ENCODE measurements around the gene ZNF500. TPM values are rescaled to one million over a fixed set of nuclear protein-coding genes. Genes with fewer than 3 reads are reported as not detected.

ZNF500 gene
- total RNA-seq, 1 donor from 2014 or later = 4.4 TPM

DNA sequence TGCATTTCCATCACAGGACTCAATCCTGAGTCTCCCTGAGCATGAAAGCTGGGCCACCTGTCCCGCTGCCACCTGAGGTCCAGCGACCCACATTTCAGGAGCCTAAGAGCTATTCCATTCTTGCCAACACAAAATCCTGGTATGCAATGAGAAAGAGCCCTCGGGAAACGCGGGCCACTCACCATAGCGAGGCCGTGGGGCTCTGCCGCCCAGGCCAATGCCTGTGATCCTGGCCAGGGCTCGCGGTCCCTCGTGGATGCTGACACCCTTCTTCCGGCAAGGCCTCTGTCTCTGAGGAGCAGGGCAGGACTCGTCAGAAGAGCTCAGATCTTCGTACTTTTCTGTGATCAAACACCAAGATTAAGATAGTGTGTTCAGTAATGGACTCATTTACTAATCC is 62.0 kb downstream of the ZNF500 start:
- no peak for DNase-seq (ENCODE audit: low read depth in 2 of 2)

DNA sequence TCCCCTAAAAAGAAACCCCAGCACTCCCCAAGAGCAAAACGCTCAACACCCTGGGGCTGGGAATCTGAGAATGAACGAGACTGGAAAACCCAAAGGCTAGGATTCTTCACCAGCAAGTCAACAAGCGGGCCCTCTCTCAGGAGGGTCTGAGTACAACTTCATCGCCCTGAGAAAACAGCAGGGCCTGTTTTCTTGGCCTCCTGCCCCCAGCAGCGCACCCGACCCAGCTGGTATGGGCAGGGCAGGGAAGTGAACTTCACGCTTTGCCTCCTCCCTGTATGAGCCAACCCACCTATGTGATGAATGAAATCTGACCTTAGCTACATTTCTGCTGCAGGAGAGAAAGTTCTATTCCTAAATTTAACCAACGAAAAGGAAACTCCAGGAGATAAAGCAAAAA is 62.5 kb downstream of the ZNF500 start:
- DNase-seq (ENCODE audit: low read depth in 2 of 2) = no peak

DNA sequence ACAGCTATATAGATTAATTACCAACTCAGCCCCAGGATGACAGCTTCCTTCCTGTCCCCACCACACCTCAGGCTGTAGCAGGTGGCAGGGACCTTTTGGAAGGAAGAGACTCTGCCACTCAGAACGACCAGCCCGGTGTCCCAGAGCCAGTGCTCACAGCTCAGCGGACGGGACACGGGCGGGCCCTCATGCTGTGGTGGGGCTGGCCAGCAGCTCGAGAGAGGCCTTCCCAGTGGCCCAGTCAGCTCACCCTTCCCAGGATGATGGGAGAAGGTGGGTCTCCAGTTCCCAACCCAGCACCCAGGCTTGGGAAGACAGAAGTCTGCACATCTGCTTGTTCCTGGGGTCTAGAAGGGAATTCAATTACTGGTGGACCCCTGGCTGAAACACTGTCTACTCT is 63.1 kb downstream of the ZNF500 start:
- no peak for DNase-seq (ENCODE audit: low read depth in 2 of 2)

- no peak for DNase-seq (ENCODE audit: low read depth in 2 of 2)
Measured at GRCh38 chr16:4702466-4702808, 64.5 kb downstream of the ZNF500 start.

- no peak for DNase-seq (ENCODE audit: low read depth in 2 of 2)
Measured at GRCh38 chr16:4701791-4702465, 65.0 kb downstream of the ZNF500 start.

DNA sequence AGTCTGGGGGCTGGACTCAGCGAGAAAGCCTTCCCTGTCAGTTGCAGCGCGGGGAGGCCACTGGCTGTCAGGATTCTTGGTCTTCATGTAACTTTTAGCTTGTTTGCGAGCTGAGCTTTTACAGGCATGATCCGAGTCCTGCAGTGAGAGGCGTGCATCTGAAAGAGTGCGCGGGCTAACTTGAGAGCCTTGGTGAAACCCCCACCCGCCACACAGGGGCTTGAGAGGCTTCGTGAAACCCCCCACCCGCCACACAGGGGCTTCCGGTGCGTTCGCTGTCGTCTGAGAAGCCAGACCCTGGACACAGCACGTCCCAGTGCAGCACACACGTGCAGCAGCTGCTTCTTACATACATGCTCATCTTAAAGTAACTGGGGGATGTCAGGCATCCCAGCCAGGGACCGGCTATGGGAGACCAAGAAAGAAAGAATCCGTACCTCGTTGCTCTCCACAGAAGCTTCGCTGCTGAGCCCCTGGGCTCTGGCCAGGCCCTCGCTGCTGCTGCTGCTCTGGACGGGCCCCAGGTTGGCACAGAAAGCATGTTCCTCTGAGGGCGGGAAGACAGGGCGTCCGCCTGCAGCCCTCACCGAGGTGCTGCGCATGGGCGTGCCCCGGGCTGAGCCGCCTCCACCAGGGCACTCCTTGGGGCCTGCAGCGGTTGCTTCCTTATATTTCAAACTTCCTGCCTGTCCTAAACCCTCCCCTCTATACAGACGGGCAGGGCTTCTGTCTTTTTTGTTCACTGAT is 65.8 kb downstream of the ZNF500 start:
- DNase-seq (ENCODE audit: low read depth in 2 of 2) = no peak

- DNase-seq (ENCODE audit: low read depth in 2 of 2) = no peak
Measured at GRCh38 chr16:4700380-4700996, 66.5 kb downstream of the ZNF500 start.

- no peak for DNase-seq (ENCODE audit: low read depth in 2 of 2)
Measured at GRCh38 chr16:4699046-4699556, 67.9 kb downstream of the ZNF500 start.

DNA sequence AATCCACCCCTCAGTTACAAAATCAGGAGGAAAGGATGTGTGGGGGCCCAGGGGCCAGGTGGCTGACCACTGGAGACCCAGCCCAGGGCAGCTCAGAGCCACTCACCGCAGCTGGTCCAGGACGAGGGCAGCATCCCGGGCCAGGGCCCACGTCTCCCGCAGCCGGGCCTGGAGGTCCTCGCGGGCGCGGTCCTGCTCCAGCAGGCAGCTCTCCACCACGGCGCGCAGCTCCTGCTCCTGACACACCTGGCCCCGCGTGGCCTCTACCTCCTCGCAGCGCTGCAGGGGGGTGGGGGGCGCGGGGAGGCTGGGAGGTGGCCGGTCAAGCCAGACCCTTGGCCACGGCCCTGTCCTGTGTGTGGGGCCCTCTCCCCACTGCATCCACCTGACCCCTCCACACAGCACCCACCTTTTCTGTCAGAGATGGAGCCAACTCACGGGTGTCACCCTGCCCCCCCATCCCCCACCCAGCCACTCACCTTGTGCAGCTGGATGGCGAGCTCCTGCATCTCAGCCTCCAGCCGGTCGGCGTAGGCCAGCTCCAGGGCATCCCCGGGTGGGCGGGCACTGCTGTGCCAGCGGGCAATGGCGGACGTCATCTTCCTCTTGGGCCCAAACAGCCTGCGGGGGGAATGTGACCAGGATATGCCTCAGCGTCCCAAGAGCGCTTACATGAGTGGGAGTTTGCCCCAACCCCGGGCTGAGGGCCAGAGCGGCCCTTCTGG is 68.5 kb downstream of the ZNF500 start:
- no peak for DNase-seq (ENCODE audit: low read depth in 2 of 2)

Other genes starting within 250 kb of the ZNF500 start
- gene CDIP1, start 228.4 kb downstream of the ZNF500 start, total RNA-seq = 4.7 and 11.9 TPM in 2 replicates
- gene C16orf96, start 210.8 kb downstream of the ZNF500 start, total RNA-seq = not detected in 2 replicates
- gene UBALD1, start 152.3 kb downstream of the ZNF500 start, total RNA-seq = 3.1 and 5.4 TPM in 2 replicates
- gene MGRN1, start 142.3 kb downstream of the ZNF500 start, total RNA-seq = 14.2 and 22.6 TPM in 2 replicates
- gene NUDT16L1, start 73.6 kb downstream of the ZNF500 start, total RNA-seq = 24.1 and 33.3 TPM in 2 replicates
- 9.0 and 15.0 TPM in 2 replicates for gene ANKS3, start 32.9 kb downstream of the ZNF500 start, total RNA-seq
- 0.13 TPM in 2 replicates for gene DNAAF8, start 32.6 kb downstream of the ZNF500 start, total RNA-seq
- not detected in 2 replicates for gene SEPTIN12, start 21.2 kb upstream of the ZNF500 start, total RNA-seq
- not detected in 2 replicates for gene SMIM22, start 28.2 kb upstream of the ZNF500 start, total RNA-seq
- gene ROGDI, start 35.5 kb upstream of the ZNF500 start, total RNA-seq = 27.4 and 30.8 TPM in 2 replicates
- 45.7 and 57.4 TPM in 2 replicates for gene GLYR1, start 80.1 kb upstream of the ZNF500 start, total RNA-seq
- 14.6 and 27.1 TPM in 2 replicates for gene UBN1, start 80.3 kb upstream of the ZNF500 start, total RNA-seq
- gene PPL, start 170.0 kb upstream of the ZNF500 start, total RNA-seq = 3.2 and 4.7 TPM in 2 replicates
- under 0.01 and 0.13 TPM in 2 replicates for gene SEC14L5, start 191.2 kb upstream of the ZNF500 start, total RNA-seq

Measured in dermis microvascular lymphatic vessel endothelial cell (primary cell).